Ovary (tissue), 9 donors: ENCODE measurements around the gene RAI14. TPM values are rescaled to one million over a fixed set of nuclear protein-coding genes. Genes with fewer than 3 reads are reported as not detected.

Experiments used
- DNase-seq, 5 donors: peaks; one replicate each; pipeline ENCODE4 v3.0.0-alpha.2; 2019 to 2020
- H3K27ac ChIP-seq, 2 donors: fragments of 200-600 bp; one replicate each; pipeline versions ENCODE4 v1.5.1 to v1.8.0; 2019 to 2022
- H3K27me3 ChIP-seq: fragments of 200-600 bp; one replicate; pipeline ENCODE4 v1.8.0; 2022
- H3K36me3 ChIP-seq: fragments of 200-600 bp; sonication (generic); one replicate; pipeline ENCODE4 v1.5.1; 2019
- H3K4me1 ChIP-seq: one replicate; pipeline ENCODE4 v1.8.1; 2013; ENCODE audit warnings: mild to moderate bottlenecking, moderate library complexity; ENCODE audit not compliant: insufficient read depth
- H3K4me3 ChIP-seq: fragments of 200-600 bp; sonication (generic); one replicate; pipeline ENCODE4 v1.5.1; 2017
- H3K9me3 ChIP-seq, 2 donors: fragments of 200-600 bp in 1 of 2; sonication (generic) in 1 of 2; one replicate each; pipeline versions ENCODE4 v1.5.1 to v1.8.1; 2013 to 2019; ENCODE audit warnings: mild to moderate bottlenecking in 1 of 2, moderate library complexity in 1 of 2
- EP300 ChIP-seq: sonication (generic); formaldehyde crosslinking; IDR thresholded peaks from one replicate; pipeline ENCODE4 v1.6.1; 2017; ENCODE audit warnings: antibody characterized with exemption
- POLR2A ChIP-seq: fragments of 450-650 bp; IDR thresholded peaks from one replicate; pipeline ENCODE4 v1.6.1; 2017; ENCODE audit warnings: antibody characterized with exemption, mild to moderate bottlenecking, moderate library complexity
- WGBS, 3 donors: extraction: QIAGEN DNeasy Blood & Tissue Kit in 1 of 3; methylation state at CpG; one replicate each; pipeline versions ENCODE4 v1.1.5 to v1.1.7; 2013 to 2017; 5-methylcytosine and 5-hydroxymethylcytosine counted together
- intact Hi-C, 4 donors: fragments of 100-400 bp; cut with DNase I; formaldehyde crosslinking; loops; one replicate each; pipeline versions ENCODE4 v1.11.0 to v1.15.1; 2022 to 2023
- polyA plus RNA-seq, 2 donors: library from polyadenylated mRNA; stranded (reverse); fragments of 200-250 nt in 1 of 2; fragments of 350-450 nt in 1 of 2; fragmentation: Illumina TruSeq in 1 of 2; extraction: RNeasy Lipid Tissue Mini Kit (QIAGEN cat#74804) in 1 of 2; gene quantifications; one replicate each; pipeline ENCODE4 v1.2.3, GENCODE V29; 2013 to 2014
- total RNA-seq, 7 donors: library from RNA; depleted of rRNA in 2 of 7; stranded (reverse); fragments of >200 nt in 2 of 7; fragmentation: NEBNext Ultra II Directional in 3 of 7; extraction: Animal tissue kit (Norgen Biotek cat#: 25700) in 3 of 7; gene quantifications; one replicate each; pipeline versions ENCODE4 v1.1.0 to v1.2.4, GENCODE V29; 2016 to 2023
- TF ChIP-seq, protein P1 (sequence below), 3 donors: fragments of 450-650 bp in 2 of 3; fragments of 200-600 bp in 1 of 3; IDR thresholded peaks; one replicate each; pipeline versions ENCODE4 v1.5.1 to v1.8.0; 2016 to 2022; ENCODE audit warnings: antibody characterized with exemption in 3 of 3, mild to moderate bottlenecking in 1 of 3
- donor health status: DM: no; HTN: no; CAD: no; lungs with moderate emphysema.
- donor health status: DM: no; HTN: no; CAD: no.
- donor health status: Bipolar disorder and iron deficiency.
- donor health status: DM: yes; HTN: yes; CAD: no.
- donor health status: DM: no; HTN: no; CAD: no.
- donor health status: DM: yes; HTN: yes; CAD: no.

RAI14 gene
- total and polyA plus RNA-seq, 9 donors = 8.2 to 36.1 (median 25.9) TPM

GRCh38 chr5:34674187-34674586, 18.1 kb downstream of the RAI14 start:
- 62 to 79% (median 69%) methylated on average over 3 of the region's 3 CpGs for WGBS, 3 donors
- Histone ChIP-seq H3K4me3 (no peak overlapping the region), H3K27me3 (no peaks in the 10 kb centered on the region), H3K36me3 (no peaks in the 10 kb centered on the region), H3K27ac (no peak overlapping the region), H3K9me3 (no peaks in the 10 kb centered on the region), H3K4me1 (no peaks in the 10 kb centered on the region)
- TF ChIP-seq, protein P1, sequence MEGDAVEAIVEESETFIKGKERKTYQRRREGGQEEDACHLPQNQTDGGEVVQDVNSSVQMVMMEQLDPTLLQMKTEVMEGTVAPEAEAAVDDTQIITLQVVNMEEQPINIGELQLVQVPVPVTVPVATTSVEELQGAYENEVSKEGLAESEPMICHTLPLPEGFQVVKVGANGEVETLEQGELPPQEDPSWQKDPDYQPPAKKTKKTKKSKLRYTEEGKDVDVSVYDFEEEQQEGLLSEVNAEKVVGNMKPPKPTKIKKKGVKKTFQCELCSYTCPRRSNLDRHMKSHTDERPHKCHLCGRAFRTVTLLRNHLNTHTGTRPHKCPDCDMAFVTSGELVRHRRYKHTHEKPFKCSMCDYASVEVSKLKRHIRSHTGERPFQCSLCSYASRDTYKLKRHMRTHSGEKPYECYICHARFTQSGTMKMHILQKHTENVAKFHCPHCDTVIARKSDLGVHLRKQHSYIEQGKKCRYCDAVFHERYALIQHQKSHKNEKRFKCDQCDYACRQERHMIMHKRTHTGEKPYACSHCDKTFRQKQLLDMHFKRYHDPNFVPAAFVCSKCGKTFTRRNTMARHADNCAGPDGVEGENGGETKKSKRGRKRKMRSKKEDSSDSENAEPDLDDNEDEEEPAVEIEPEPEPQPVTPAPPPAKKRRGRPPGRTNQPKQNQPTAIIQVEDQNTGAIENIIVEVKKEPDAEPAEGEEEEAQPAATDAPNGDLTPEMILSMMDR (IDR thresholded peaks at IDR 0.05) = no peak
- TF ChIP-seq EP300 (no peak), POLR2A (no peak)
- intact Hi-C loops = no loop called here
- DNase-seq = no peak

DNA sequence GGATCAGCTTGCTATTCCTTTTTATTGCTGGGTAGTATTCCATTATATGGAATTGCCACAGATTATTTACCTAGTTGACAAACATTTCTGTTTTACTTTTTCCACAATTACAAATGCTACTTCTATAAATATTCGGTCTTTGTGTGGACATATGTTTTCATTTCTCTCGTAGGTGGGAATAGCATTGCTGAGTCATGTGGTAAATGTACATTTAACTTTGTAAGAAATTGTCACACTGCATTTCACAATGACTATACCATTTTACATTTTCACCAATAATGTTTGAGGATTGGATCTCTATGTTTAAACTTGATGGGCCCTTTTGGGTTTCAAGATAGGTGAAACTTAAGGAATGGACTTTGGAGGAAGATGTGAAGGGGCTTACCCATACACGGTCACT, 19.7 kb downstream of the RAI14 start:
- H3K4me1 ChIP-seq = no peaks in the 10 kb centered on the region
- TF ChIP-seq EP300 (no peak), POLR2A (no peak)
- TF ChIP-seq, protein P1 (IDR thresholded peaks at IDR 0.05) = no peak
- intact Hi-C loops = no loop called here
- no peaks in the 10 kb centered on the region for H3K9me3 ChIP-seq
- no peaks in the 10 kb centered on the region for H3K27me3 ChIP-seq
- 94 to 97% (median 94%) methylated on average over 3 of the region's 3 CpGs for WGBS, 3 donors
- no peak for DNase-seq
- no peak overlapping the region for H3K4me3 ChIP-seq
- no peak overlapping the region for H3K27ac ChIP-seq
- no peaks in the 10 kb centered on the region for H3K36me3 ChIP-seq

- no peak for TF ChIP-seq POLR2A
- TF ChIP-seq EP300 = no peak
- TF ChIP-seq, protein P1 (IDR thresholded peaks at IDR 0.05) = no peak
- WGBS, 3 donors = 53 to 74% (median 54%) methylated on average over 4 of the region's 4 CpGs
- Histone ChIP-seq H3K36me3 (no peaks in the 10 kb centered on the region), H3K4me3 (no peak overlapping the region), H3K9me3 (no peaks in the 10 kb centered on the region), H3K27me3 (no peaks in the 10 kb centered on the region), H3K4me1 (no peaks in the 10 kb centered on the region), H3K27ac (no peak overlapping the region)
- DNase-seq = no peak
- intact Hi-C loops = no loop called here
Observed at GRCh38 chr5:34676416-34676815, 20.3 kb downstream of the RAI14 start.

GRCh38 chr5:34677428-34677827, 21.3 kb downstream of the RAI14 start:
- no peak overlapping the region for H3K4me3 ChIP-seq
- intact Hi-C loops = no loop called here
- H3K27ac ChIP-seq = no peak overlapping the region
- no peak for DNase-seq
- no peaks in the 10 kb centered on the region for H3K4me1 ChIP-seq
- WGBS, 3 donors = 94 to 98% (median 95%) methylated on average over 3 of the region's 3 CpGs
- no peaks in the 10 kb centered on the region for H3K36me3 ChIP-seq
- no peaks in the 10 kb centered on the region for H3K27me3 ChIP-seq
- no peaks in the 10 kb centered on the region for H3K9me3 ChIP-seq
- TF ChIP-seq POLR2A (no peak), EP300 (no peak)
- TF ChIP-seq, protein P1 (IDR thresholded peaks at IDR 0.05) = no peak
